ENCODE results near the gene USF1.
A peak's percentile ranks its signal among the peaks of the same experiment; 100 is the strongest.
"Not testable (repeated sequence)": the region's sequence is repeated elsewhere in the genome, so short reads cannot be mapped to it uniquely, and the experiment has no call there.

Gene USF1

GRCh38 chr1:160999376-160999775, 46.4 kb downstream of the USF1 start:
- no peak for TF ChIP-seq CTCF (IDR thresholded peaks at IDR 0.05; ENCODE audit: borderline replicate concordance, control extremely low read depth, extremely low read depth, insufficient read depth, missing control alignments)
- in situ Hi-C loops (cut with MboI; ENCODE audit: low sequenced_read_pairs, unreplicated experiment), result loop anchor here (10.0 kb wide), 1 partner anchor 95 kb away; the partner anchor contains the start of gene KLHDC9
- no peak for DNase-seq (ENCODE audit: low spot score)

GRCh38 chr1:160997323-160998038, 48.3 kb downstream of the USF1 start:
- DNase-seq (ENCODE audit: low spot score), result peak; percentile 69
- in situ Hi-C loops (cut with MboI; ENCODE audit: low sequenced_read_pairs, unreplicated experiment), result loop anchor here (10.0 kb wide), 1 partner anchor 97 kb away; the partner anchor contains the start of gene KLHDC9
- TF ChIP-seq CTCF (IDR thresholded peaks at IDR 0.05; ENCODE audit: borderline replicate concordance, control extremely low read depth, extremely low read depth, insufficient read depth, missing control alignments), result peak; percentile 72

- TF ChIP-seq CTCF (IDR thresholded peaks at IDR 0.05; ENCODE audit: borderline replicate concordance, control extremely low read depth, extremely low read depth, insufficient read depth, missing control alignments), result no peak
- in situ Hi-C loops (cut with MboI; ENCODE audit: low sequenced_read_pairs, unreplicated experiment), result loop anchor here (10.0 kb wide), 1 partner anchor 99 kb away; the partner anchor contains the start of gene KLHDC9
- no peak for DNase-seq (ENCODE audit: low spot score)
Measured at GRCh38 chr1:160996178-160996577, 49.6 kb downstream of the USF1 start.

- no peak for DNase-seq (ENCODE audit: low spot score)
- peak; percentile 9 for TF ChIP-seq CTCF (IDR thresholded peaks at IDR 0.05; ENCODE audit: borderline replicate concordance, control extremely low read depth, extremely low read depth, insufficient read depth, missing control alignments)
- in situ Hi-C loops (cut with MboI; ENCODE audit: low sequenced_read_pairs, unreplicated experiment), result loop anchor here (10.0 kb wide), 1 partner anchor 101 kb away; the partner anchor contains the start of gene KLHDC9
Measured at GRCh38 chr1:160993544-160994193, 52.1 kb downstream of the USF1 start.

- not testable (repeated sequence) for DNase-seq (ENCODE audit: low spot score)
- in situ Hi-C loops (cut with MboI; ENCODE audit: low sequenced_read_pairs, unreplicated experiment), result loop anchor here (10.0 kb wide), 1 partner anchor 103 kb away; the partner anchor contains the start of gene KLHDC9
Measured at GRCh38 chr1:160992036-160992435, 53.7 kb downstream of the USF1 start.
